SH-SY5Y (cell line): ENCODE data around the gene HSD11B1L.

Experiments
- GATA2 ChIP-seq: IDR thresholded peaks from 2 replicates; pipeline ENCODE4 v1.6.1; 2011; ENCODE audit warnings: mild to moderate bottlenecking, low read depth, low read length
- GATA3 ChIP-seq: IDR thresholded peaks from 2 replicates; pipeline ENCODE4 v1.6.1; 2011; ENCODE audit warnings: low read depth, mild to moderate bottlenecking, low read length, moderate library complexity

HSD11B1L gene

DNA sequence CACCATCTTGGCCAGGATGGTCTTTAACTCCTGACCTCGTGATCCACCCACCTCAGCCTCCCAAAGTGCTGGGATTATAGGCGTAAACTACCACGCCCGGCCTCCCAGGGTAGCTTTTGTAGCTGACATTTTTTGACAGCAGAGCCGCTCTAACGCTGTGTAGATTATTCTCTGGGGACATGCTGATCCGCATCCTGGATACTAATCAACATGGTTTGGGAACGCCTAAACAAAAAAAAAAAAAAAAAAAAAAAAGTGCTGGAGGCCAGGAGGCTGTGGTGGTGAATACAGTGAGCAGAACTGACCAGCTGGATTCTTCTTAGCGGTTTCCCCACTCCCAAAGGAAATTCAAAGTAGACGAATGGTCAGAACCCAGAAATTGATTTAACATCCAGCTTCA, 34.0 kb downstream of the HSD11B1L start:
- TF ChIP-seq GATA3: no peak

DNA sequence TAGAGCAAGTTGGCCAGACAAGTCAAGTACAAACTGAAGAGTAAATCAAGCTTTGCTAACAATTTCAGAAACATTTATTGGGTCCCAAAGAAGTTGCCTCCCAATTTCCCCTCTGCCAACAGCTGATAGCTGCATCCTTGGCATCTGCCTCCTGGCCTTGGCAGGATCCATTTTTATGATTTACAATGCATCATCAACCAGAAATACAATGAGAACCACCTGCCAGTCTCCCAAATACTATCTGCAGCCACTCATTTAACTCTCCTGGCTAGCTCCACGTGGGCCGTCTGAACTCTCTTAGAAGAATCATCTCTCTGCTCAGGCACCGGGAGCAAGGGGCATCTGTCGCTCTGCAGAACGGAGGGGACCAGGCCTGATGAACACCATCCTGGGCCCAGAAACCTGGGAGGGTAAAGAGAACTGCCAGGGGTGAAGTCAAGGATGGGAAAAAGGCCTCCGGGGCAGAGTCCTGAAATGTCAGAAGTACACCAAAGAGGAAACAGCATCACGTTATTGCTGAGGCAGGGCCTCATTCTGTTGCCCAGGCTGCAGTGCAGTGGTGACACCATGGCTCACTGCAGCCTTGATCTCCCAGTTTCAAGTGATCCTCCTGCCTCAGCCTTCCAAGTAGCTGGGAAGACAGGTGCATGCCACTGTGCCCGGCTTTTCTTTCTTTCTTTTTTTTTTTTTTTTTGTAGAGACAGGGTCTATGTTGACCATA, 36.5 kb downstream of the HSD11B1L start:
- no peak for TF ChIP-seq GATA2

DNA sequence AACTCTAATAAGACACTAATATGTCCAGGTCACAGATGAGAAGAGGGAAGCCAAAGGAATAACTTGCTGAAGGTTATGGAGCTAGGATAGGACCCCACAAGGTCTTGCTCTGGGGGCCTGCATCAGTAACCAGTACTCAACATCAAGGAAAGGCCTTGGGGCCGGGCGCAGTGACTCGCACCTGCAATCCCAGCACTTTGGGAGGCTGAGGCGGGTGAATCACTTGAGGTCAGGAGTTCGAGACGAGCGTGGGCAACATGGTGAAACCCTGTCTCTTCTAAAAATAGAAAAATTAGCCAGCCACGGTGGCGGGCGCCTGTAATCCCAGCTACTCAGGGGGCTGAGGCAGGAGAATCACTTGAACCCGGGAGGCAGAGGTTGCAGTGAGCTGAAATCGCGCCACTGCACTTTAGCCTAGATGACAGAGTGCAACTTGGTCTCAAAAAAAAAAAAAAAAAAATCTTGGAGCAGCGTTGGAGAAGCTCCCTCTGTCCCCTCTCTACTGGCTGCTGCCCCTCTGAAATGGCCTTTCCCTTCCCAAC, 37.3 kb downstream of the HSD11B1L start:
- TF ChIP-seq GATA3 (no peak), GATA2 (no peak)

DNA sequence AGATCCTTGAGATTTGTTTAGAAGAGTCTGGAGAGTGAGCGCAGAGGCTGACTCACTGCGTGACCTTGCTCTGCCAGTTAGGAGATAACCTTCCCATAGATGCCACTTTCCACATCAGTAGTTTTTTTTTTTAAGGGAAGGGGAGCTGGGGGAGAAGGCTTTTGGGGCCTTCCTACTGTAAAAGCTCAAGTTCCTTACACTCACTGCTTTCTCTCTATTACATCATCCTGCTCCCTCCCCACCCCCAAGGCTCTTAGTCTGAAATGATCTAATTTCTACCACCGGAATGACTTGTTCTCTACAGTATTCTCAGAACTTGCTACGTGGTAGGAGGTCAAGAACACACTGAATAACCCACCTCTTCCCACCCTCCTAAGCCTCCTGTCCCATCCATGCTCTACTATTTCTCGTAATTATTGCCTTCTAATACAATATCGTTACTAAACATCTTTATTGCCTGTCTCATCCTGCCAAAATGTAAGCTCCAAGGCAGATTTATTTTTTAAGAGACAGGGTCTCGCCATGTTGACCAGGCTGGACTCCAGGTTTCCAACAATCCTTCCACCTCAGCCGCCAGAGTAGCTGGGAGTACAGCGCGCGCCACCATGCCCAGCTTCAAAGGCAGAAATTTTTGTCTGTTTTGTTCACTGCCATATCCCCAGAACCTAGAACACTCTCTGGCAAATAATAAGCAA, 37.9 kb downstream of the HSD11B1L start:
- TF ChIP-seq GATA2 (no peak), GATA3 (no peak)

DNA sequence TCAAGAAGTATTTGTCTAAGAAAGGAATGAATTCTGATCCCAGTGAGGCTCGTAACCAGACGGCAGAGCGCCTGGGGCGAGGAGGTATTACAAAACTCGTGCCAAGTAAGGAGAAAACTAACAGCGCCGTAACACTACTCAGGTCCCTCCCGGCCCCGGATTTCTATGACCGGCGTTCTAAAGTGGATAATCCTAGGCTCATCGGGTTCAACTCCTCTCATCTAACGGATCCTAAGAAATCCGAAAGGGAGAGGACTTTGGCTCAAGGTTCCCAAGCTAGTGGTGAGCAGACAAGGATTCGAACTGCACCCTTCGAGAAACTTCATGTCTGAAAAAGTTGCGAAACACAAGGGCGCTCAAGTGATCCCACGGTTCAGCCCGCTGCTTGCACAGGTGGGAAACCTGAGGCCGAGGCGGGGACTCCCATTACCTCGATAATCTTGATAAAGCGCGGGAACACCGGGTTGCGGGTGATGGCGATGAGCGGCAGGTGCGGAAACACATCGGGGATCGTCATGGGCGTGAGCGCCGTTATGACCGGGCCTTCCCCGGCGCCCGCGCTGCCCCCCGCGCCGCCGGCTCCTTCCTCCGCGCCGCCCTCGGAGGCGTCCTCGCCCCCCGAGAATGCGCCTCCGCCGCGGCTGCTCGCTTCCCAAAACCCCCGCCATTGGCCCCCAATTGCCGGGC, 38.6 kb downstream of the HSD11B1L start:
- no peak for TF ChIP-seq GATA2
- no peak for TF ChIP-seq GATA3

DNA sequence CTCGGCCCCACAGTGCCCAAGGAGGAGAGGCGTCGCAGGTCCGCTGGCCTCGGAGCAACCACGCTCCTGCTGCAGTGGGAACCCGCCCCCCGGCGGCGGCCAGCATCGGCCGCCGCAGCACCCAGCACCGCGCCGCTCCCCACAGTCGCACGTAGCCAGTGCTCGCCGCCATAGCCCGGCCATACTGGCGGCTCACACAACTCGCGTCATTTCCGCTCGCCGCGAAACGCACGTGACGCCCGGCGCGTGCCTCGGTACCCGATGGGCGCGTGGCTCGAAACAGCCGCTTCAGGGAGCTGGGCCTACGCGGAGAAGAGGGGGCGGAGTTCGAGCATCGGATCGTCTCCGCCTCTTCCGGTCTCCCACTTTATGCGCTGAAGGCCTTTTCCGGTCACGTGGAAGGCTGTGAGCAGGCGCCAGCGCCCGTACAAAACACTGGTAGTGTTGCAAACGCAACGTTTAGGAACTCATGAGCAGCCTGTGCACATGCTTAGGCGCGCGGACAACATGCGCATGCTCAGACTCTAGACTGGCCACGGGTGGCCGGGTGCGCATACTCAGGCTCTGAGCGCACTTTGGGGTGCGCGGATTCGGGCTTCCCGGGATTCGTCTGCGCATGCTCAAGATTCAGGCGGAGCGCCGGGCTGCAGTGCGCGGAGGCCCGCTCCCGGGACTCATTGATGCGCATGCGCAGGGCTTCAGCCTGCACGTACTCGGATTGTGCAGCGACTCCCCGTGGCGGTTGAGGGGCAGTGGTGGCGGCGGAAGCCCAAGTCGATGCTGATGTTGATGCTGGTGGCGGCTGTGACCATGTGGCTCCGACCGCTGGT, 39.3 kb downstream of the HSD11B1L start, which contains the start of the genes CATSPERD and LONP1:
CATSPERD (plus strand) TSS at position 677 of the 830 bp plus-strand sequence; CDS start at position 778, 101 bp downstream.
LONP1 (minus strand) TSS at position 186 of the 830 bp plus-strand sequence; CDS start at position 172, 14 bp downstream.
- TF ChIP-seq GATA3 (no peak), GATA2 (no peak)

DNA sequence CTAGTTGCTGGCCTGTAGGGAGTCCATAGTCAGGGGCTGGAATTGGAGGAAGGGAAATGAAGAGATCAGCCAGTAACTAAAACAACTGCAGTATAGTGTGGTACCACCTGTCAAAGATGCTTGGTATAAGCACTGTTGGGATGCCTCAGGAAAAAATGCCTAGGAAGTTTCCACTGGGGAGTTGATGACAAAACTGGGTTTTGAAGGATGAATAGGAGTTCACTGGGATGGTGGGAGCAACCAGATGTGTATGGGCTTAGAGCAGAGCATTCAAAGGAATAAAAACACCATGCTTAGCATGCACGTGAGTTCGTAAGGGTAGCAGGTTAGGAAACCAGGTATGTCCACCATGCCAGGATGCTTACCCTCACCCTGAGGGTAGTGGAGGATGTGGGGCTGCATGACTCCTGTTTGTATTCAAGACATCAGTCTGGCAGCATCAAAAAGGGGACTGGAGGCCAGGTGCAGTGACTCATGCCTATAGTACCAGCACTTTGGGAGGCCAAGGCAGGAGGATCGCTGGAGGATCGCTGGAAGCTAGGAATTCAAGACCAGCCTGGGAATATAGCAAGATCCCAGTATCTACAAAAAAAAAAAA, 46.7 kb downstream of the HSD11B1L start:
- no peak for TF ChIP-seq GATA3
- TF ChIP-seq GATA2: no peak
